ENCODE results near the gene ZNF217. TPM values are rescaled to one million over a fixed set of nuclear protein-coding genes. Genes with fewer than 3 reads are reported as not detected.
"Not testable (repeated sequence)": the region's sequence is repeated elsewhere in the genome, so short reads cannot be mapped to it uniquely, and the experiment has no call there.

Gene ZNF217
- total RNA-seq, 2 experiments from 2014 or later, result 83.5 to 87.4 TPM

DNA sequence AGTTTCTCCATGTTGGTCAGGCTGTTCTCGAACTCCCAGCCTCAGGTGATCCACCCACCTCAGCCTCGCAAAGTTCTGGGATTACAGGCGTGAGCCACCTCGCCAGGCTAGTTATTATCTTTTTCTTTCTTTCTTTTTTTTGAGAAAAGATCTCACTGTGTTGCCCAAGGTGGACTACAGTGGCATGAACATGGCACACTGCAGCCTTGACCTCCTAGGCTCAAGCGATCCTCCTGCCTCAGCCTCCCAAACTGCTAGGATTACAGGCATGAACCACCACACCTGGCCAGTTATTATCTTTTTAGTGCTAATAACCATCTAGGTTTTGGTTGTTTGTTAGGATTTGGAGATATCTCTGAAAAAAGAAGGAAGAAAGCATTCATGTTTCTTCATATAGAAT lies 35.8 kb upstream of the ZNF217 start:
- H3K27ac ChIP-seq (ENCODE audit: low read depth in 1 of 2, low read length in 2 of 2), result no peak overlapping the region
- Mint-ChIP-seq H3K9me3 (no peaks in the 10 kb centered on the region), H3K27ac (no peak overlapping the region), H3K27me3 (no peaks in the 10 kb centered on the region), H3K36me3 (ENCODE audit: low read depth) (no peaks in the 10 kb centered on the region), H3K4me1 (ENCODE audit: low read depth) (peaks cover 4% of the 10 kb centered on the region), H3K4me3 (no peak overlapping the region)
- TF ChIP-seq, protein P1, sequence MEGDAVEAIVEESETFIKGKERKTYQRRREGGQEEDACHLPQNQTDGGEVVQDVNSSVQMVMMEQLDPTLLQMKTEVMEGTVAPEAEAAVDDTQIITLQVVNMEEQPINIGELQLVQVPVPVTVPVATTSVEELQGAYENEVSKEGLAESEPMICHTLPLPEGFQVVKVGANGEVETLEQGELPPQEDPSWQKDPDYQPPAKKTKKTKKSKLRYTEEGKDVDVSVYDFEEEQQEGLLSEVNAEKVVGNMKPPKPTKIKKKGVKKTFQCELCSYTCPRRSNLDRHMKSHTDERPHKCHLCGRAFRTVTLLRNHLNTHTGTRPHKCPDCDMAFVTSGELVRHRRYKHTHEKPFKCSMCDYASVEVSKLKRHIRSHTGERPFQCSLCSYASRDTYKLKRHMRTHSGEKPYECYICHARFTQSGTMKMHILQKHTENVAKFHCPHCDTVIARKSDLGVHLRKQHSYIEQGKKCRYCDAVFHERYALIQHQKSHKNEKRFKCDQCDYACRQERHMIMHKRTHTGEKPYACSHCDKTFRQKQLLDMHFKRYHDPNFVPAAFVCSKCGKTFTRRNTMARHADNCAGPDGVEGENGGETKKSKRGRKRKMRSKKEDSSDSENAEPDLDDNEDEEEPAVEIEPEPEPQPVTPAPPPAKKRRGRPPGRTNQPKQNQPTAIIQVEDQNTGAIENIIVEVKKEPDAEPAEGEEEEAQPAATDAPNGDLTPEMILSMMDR (IDR thresholded peaks at IDR 0.05), result no peak
- intact Hi-C loops (cut with DNase I, micrococcal nuclease), result no loop called here
- ATAC-seq (ENCODE audit: poor library complexity), result no peak
- ChIA-PET CTCF (no interaction called here), POLR2A (no interaction called here)
- H3K27me3 ChIP-seq (ENCODE audit: control insufficient read depth in 1 of 2, insufficient read depth in 2 of 2, low read length in 2 of 2), result no peaks in the 10 kb centered on the region
- no peaks in the 10 kb centered on the region for H3K4me1 ChIP-seq (ENCODE audit: insufficient read depth, low read length)
- no peak overlapping the region for H3K4me3 ChIP-seq (ENCODE audit: low read length)
- H3K9me3 ChIP-seq (ENCODE audit: control insufficient read depth in 1 of 2, insufficient read depth in 1 of 2, low read length in 2 of 2), result no peaks in the 10 kb centered on the region
- H3K36me3 ChIP-seq (ENCODE audit: insufficient read depth, low read length), result no peaks in the 10 kb centered on the region
- no peak for DNase-seq

- ATAC-seq (ENCODE audit: poor library complexity); H3K27me3 Mint-ChIP-seq; H3K36me3 Mint-ChIP-seq (ENCODE audit: low read depth); H3K4me3 ChIP-seq (ENCODE audit: low read length); H3K27ac ChIP-seq (ENCODE audit: low read depth in 1 of 2, low read length in 2 of 2); H3K4me1 Mint-ChIP-seq (ENCODE audit: low read depth); H3K4me3 Mint-ChIP-seq; H3K9me3 Mint-ChIP-seq; H3K27me3 ChIP-seq (ENCODE audit: control insufficient read depth in 1 of 2, insufficient read depth in 2 of 2, low read length in 2 of 2); H3K27ac Mint-ChIP-seq; CTCF ChIA-PET; H3K4me1 ChIP-seq (ENCODE audit: insufficient read depth, low read length); H3K9me3 ChIP-seq (ENCODE audit: control insufficient read depth in 1 of 2, insufficient read depth in 1 of 2, low read length in 2 of 2); H3K36me3 ChIP-seq (ENCODE audit: insufficient read depth, low read length); DNase-seq; intact Hi-C loops (cut with DNase I, micrococcal nuclease): not testable (repeated sequence)
- POLR2A ChIA-PET, result interaction anchor here (1.0 kb wide), 1 partner anchor 19 kb away, joined by 3 read pairs; no protein-coding TSS in a partner anchor
Observed at GRCh38 chr20:53628758-53629157, 35.1 kb upstream of the ZNF217 start.

- Histone ChIP-seq H3K9me3 (ENCODE audit: control insufficient read depth in 1 of 2, insufficient read depth in 1 of 2, low read length in 2 of 2) (no peaks in the 10 kb centered on the region), H3K4me3 (ENCODE audit: low read length) (no peak overlapping the region), H3K27me3 (ENCODE audit: control insufficient read depth in 1 of 2, insufficient read depth in 2 of 2, low read length in 2 of 2) (no peaks in the 10 kb centered on the region), H3K4me1 (ENCODE audit: insufficient read depth, low read length) (peaks cover 10% of the 10 kb centered on the region), H3K36me3 (ENCODE audit: insufficient read depth, low read length) (no peaks in the 10 kb centered on the region), H3K27ac (ENCODE audit: low read depth in 1 of 2, low read length in 2 of 2) (no peak overlapping the region)
- H3K27ac Mint-ChIP-seq, result no peak overlapping the region
- no peaks in the 10 kb centered on the region for H3K27me3 Mint-ChIP-seq
- TF ChIP-seq, protein P1 (IDR thresholded peaks at IDR 0.05), result no peak
- DNase-seq (no peak), ATAC-seq (ENCODE audit: poor library complexity) (no peak)
- intact Hi-C loops (cut with DNase I, micrococcal nuclease), result no loop called here
- peaks cover 16% of the 10 kb centered on the region for H3K4me1 Mint-ChIP-seq (ENCODE audit: low read depth)
- POLR2A ChIA-PET, result interaction anchor here (1.0 kb wide), 1 partner anchor 19 kb away, joined by 3 read pairs; no protein-coding TSS in a partner anchor
- H3K36me3 Mint-ChIP-seq (ENCODE audit: low read depth), result no peaks in the 10 kb centered on the region
- CTCF ChIA-PET, result no interaction called here
- no peaks in the 10 kb centered on the region for H3K9me3 Mint-ChIP-seq
- no peak overlapping the region for H3K4me3 Mint-ChIP-seq
Observed at GRCh38 chr20:53628076-53628475, 34.4 kb upstream of the ZNF217 start.

GRCh38 chr20:53627001-53627400 lies 33.4 kb upstream of the ZNF217 start:
- intact Hi-C loops (cut with DNase I, micrococcal nuclease); POLR2A ChIA-PET; H3K27me3 Mint-ChIP-seq; H3K27me3 ChIP-seq (ENCODE audit: control insufficient read depth in 1 of 2, insufficient read depth in 2 of 2, low read length in 2 of 2); H3K4me3 Mint-ChIP-seq; H3K27ac ChIP-seq (ENCODE audit: low read depth in 1 of 2, low read length in 2 of 2); H3K27ac Mint-ChIP-seq; CTCF ChIA-PET; H3K4me3 ChIP-seq (ENCODE audit: low read length); H3K9me3 ChIP-seq (ENCODE audit: control insufficient read depth in 1 of 2, insufficient read depth in 1 of 2, low read length in 2 of 2); ATAC-seq (ENCODE audit: poor library complexity); H3K9me3 Mint-ChIP-seq; H3K36me3 ChIP-seq (ENCODE audit: insufficient read depth, low read length); H3K36me3 Mint-ChIP-seq (ENCODE audit: low read depth): not testable (repeated sequence)
- H3K4me1 Mint-ChIP-seq (ENCODE audit: low read depth), result peaks cover 26% of the 10 kb centered on the region
- peak in 1 of 14 experiments; percentile 5 for DNase-seq
- H3K4me1 ChIP-seq (ENCODE audit: insufficient read depth, low read length), result peaks cover 19% of the 10 kb centered on the region
